Mesenchymal stem cell (in vitro differentiated cells and primary cell): ENCODE results near the gene FGF14.

Source experiments
- DNase-seq: peaks from one replicate; pipeline ENCODE4 v3.0.0-alpha.2; 2013
- H2AFZ ChIP-seq: one replicate; pipeline ENCODE4 v1.6.1; 2013; ENCODE audit warnings: low read depth, mild to moderate bottlenecking, control low read depth, inconsistent platforms, low read length, moderate library complexity
- H2AK5ac ChIP-seq: 2 replicates; pipeline ENCODE4 v1.6.1; 2013; ENCODE audit warnings: low read length, moderate library complexity, mild to moderate bottlenecking, inconsistent platforms; ENCODE audit not compliant: severe bottlenecking
- H2BK120ac ChIP-seq: one replicate; pipeline ENCODE4 v1.6.1; 2013; ENCODE audit warnings: low read depth, mild to moderate bottlenecking, inconsistent platforms, low read length, moderate library complexity
- H2BK12ac ChIP-seq, 2 experiments: one replicate each; pipeline ENCODE4 v1.6.1; 2013; ENCODE audit warnings: inconsistent platforms in 2 of 2, low read length in 2 of 2, mild to moderate bottlenecking in 2 of 2, moderate library complexity in 2 of 2, control low read depth in 1 of 2
- H2BK15ac ChIP-seq: one replicate; pipeline ENCODE4 v1.6.1; 2013; ENCODE audit warnings: mild to moderate bottlenecking, low read depth, inconsistent platforms; ENCODE audit not compliant: poor library complexity, severe bottlenecking
- H2BK5ac ChIP-seq: 2 replicates; pipeline ENCODE4 v1.6.1; 2013; ENCODE audit warnings: low read depth, mild to moderate bottlenecking, low read length, control low read depth, inconsistent platforms; ENCODE audit not compliant: poor library complexity, severe bottlenecking
- H3K14ac ChIP-seq, 2 experiments: one replicate each; pipeline ENCODE4 v1.6.1; 2013; ENCODE audit warnings: inconsistent platforms in 2 of 2, low read length in 2 of 2, control low read depth in 1 of 2, mild to moderate bottlenecking in 1 of 2, moderate library complexity in 1 of 2
- H3K18ac ChIP-seq, 2 experiments: one replicate each; pipeline ENCODE4 v1.6.1; 2013; ENCODE audit warnings: inconsistent platforms in 2 of 2, low read length in 2 of 2, control low read depth in 1 of 2, low read depth in 1 of 2, mild to moderate bottlenecking in 1 of 2
- H3K23ac ChIP-seq, 2 experiments: one replicate each; pipeline ENCODE4 v1.6.1; 2013; ENCODE audit warnings: inconsistent platforms in 2 of 2, low read length in 2 of 2, mild to moderate bottlenecking in 2 of 2, moderate library complexity in 2 of 2, control low read depth in 1 of 2
- H3K27ac ChIP-seq: 2 replicates; pipeline ENCODE4 v1.5.1; 2013; ENCODE audit warnings: mild to moderate bottlenecking, moderate library complexity, low read length, control low read depth, inconsistent platforms; ENCODE audit not compliant: poor library complexity, severe bottlenecking
- H3K27me3 ChIP-seq, 2 experiments: 2 replicates each; pipeline versions ENCODE4 v1.6.1 to v1.7.0; 2013; ENCODE audit warnings: low read length in 2 of 2, mild to moderate bottlenecking in 2 of 2, moderate library complexity in 2 of 2, control low read depth in 1 of 2, inconsistent platforms in 1 of 2; ENCODE audit not compliant: control insufficient read depth in 1 of 2, insufficient read depth in 1 of 2
- H3K36me3 ChIP-seq, 2 experiments: 2 replicates each; pipeline versions ENCODE4 v1.6.1 to v1.7.0; 2013; ENCODE audit warnings: low read length in 2 of 2, control low read depth in 1 of 2, inconsistent platforms in 1 of 2, low read depth in 1 of 2, mild to moderate bottlenecking in 1 of 2; ENCODE audit not compliant: insufficient read depth in 2 of 2, control insufficient read depth in 1 of 2
- H3K4ac ChIP-seq, 2 experiments: one replicate each; pipeline ENCODE4 v1.6.1; 2013; ENCODE audit warnings: inconsistent platforms in 2 of 2, low read length in 2 of 2, mild to moderate bottlenecking in 2 of 2, moderate library complexity in 2 of 2, control low read depth in 1 of 2, low read depth in 1 of 2
- H3K4me1 ChIP-seq: 2 replicates; pipeline ENCODE4 v1.6.1; 2013; ENCODE audit warnings: low read depth, low read length, control low read depth; ENCODE audit not compliant: control insufficient read depth, insufficient read depth
- H3K4me2 ChIP-seq: 2 replicates; pipeline ENCODE4 v1.6.1; 2013; ENCODE audit warnings: low read length, mild to moderate bottlenecking, inconsistent platforms; ENCODE audit not compliant: poor library complexity, severe bottlenecking
- H3K4me3 ChIP-seq, 2 experiments: 2 replicates each; pipeline versions ENCODE4 v1.5.1 to v1.7.0; 2013; ENCODE audit warnings: low read length in 2 of 2, mild to moderate bottlenecking in 2 of 2, control low read depth in 1 of 2, low read depth in 1 of 2; ENCODE audit not compliant: insufficient read depth in 1 of 2
- H3K79me1 ChIP-seq: replicated peaks from 2 replicates; pipeline ENCODE4 v1.6.1; 2013; ENCODE audit warnings: mild to moderate bottlenecking, control low read depth, low read length, inconsistent platforms; ENCODE audit not compliant: poor library complexity, severe bottlenecking
- H3K9ac ChIP-seq: 2 replicates; pipeline ENCODE4 v1.7.0; 2013; ENCODE audit warnings: mild to moderate bottlenecking, low read length, moderate library complexity
- H3K9me3 ChIP-seq: 2 replicates; pipeline ENCODE4 v1.7.0; 2013; ENCODE audit warnings: mild to moderate bottlenecking, low read length; ENCODE audit not compliant: control insufficient read depth
- H4K8ac ChIP-seq: one replicate; pipeline ENCODE4 v1.6.1; 2013; ENCODE audit warnings: inconsistent platforms, mild to moderate bottlenecking, low read length, moderate library complexity
- H4K91ac ChIP-seq: one replicate; pipeline ENCODE4 v1.6.1; 2013; ENCODE audit warnings: mild to moderate bottlenecking, low read length, inconsistent platforms
- WGBS: methylation state at CpG from one replicate; pipeline ENCODE4 v1.1.7; 2013; ENCODE audit warnings: mixed read lengths; 5-methylcytosine and 5-hydroxymethylcytosine counted together

The FGF14 gene

DNA sequence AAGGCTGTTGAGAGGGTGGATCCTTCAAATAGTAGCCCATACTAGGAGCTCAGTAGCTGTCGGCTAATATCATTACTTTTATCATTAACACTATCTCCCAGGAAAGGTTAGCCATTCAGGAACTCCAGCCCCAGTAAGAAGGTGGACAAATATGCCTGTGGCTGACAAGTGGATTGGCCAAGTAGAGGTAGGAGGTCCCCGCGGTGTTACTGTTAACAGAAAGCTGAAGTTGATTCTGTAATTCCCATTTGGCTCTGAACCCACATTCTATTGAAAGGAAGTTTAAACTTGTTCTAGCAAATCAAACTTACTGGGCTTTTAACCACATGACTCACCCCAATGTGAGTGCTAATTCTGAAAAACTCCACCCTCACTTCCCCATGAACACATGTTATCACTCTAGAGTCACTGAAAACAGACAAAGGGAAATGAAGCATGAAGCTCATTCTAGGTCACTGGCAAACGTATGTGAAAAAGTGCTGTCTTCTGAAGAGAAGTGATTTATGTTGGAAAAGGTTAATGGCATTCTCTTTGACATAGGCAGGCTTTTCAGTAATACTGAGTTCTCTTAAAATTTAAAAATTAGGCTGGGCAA, 273.5 kb downstream of the FGF14 start:
- Histone ChIP-seq H2AK5ac (no peak overlapping the region), H3K4ac (no peak overlapping the region), H3K36me3 (no peaks in the 10 kb centered on the region), H3K18ac (no peak overlapping the region), H4K91ac (no peak overlapping the region), H3K27ac (no peak overlapping the region), H4K8ac (no peak overlapping the region), H2BK120ac (no peak overlapping the region), H3K4me3 (no peak overlapping the region), H3K14ac (no peak overlapping the region), H2BK15ac (no peak overlapping the region), H3K4me1 (no peaks in the 10 kb centered on the region), H3K79me1 (no peaks in the 10 kb centered on the region), H3K23ac (no peak overlapping the region), H2BK12ac (no peak overlapping the region), H3K9ac (no peak overlapping the region), H3K4me2 (no peak overlapping the region), H2AFZ (no peak overlapping the region), H2BK5ac (no peak overlapping the region), H3K27me3 (no peaks in the 10 kb centered on the region), H3K9me3 (no peaks in the 10 kb centered on the region)
- WGBS: 15% methylated on average over 1 of the region's 4 CpGs
- peak; percentile 44 for DNase-seq

DNA sequence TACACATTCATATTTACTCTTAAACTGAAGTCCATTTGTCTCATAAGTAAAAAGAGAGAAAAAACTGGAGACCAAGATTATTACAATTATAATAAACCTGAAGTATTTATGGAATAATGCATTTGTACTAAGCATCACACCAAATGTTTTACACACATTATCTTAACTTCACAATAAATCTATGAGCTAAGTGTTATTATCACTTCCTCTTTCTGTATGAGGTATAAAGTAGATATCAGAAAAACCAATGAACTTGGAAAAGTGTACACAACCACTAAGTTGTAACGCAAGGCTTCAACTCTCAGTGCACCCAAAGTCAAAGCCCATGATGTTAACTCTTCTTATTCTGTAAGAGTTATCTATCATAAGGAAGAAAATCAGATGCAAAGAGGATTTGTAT, 274.7 kb downstream of the FGF14 start:
- no peak overlapping the region for H3K23ac ChIP-seq
- H3K4me2 ChIP-seq: no peak overlapping the region
- no CpG with 5 or more reads among the region's 1 CpG for WGBS
- H4K8ac ChIP-seq: no peak overlapping the region
- no peaks in the 10 kb centered on the region for H3K79me1 ChIP-seq
- H3K4me1 ChIP-seq: no peaks in the 10 kb centered on the region
- no peaks in the 10 kb centered on the region for H3K27me3 ChIP-seq
- no peak overlapping the region for H2AFZ ChIP-seq
- no peak overlapping the region for H2AK5ac ChIP-seq
- H3K4me3 ChIP-seq: no peak overlapping the region
- DNase-seq: no peak
- no peak overlapping the region for H3K27ac ChIP-seq
- H3K18ac ChIP-seq: no peak overlapping the region
- no peak overlapping the region for H3K9ac ChIP-seq
- no peak overlapping the region for H2BK12ac ChIP-seq
- H2BK120ac ChIP-seq: no peak overlapping the region
- H3K14ac ChIP-seq: no peak overlapping the region
- no peak overlapping the region for H2BK5ac ChIP-seq
- H3K36me3 ChIP-seq: no peaks in the 10 kb centered on the region
- H3K9me3 ChIP-seq: no peaks in the 10 kb centered on the region
- no peak overlapping the region for H3K4ac ChIP-seq
- H4K91ac ChIP-seq: no peak overlapping the region
- H2BK15ac ChIP-seq: no peak overlapping the region

DNA sequence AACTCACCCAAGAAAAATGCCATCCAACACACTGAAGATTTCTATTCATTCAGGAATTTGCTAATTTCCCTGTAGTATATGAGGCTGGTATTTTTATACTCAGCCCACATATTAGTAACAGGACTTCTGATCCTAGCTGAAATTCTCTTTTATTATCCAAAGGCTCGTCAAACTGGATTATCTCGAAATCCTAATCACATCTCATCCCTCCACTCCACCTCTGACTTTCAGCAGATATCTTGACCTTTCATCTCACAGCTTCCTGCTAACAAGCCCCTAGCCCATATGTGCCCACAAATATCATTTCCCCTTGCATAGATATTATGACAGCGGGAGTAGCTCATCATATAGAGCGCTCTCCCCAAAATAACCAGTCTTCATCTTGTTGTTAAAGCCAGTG, 279.7 kb downstream of the FGF14 start:
- Histone ChIP-seq H3K36me3 (no peaks in the 10 kb centered on the region), H3K14ac (no peak overlapping the region), H2BK12ac (no peak overlapping the region), H3K4me2 (no peak overlapping the region), H2BK15ac (no peak overlapping the region), H2AFZ (no peak overlapping the region), H3K9me3 (no peaks in the 10 kb centered on the region), H3K4me1 (no peaks in the 10 kb centered on the region), H3K9ac (no peak overlapping the region), H2BK5ac (no peak overlapping the region), H3K4ac (no peak overlapping the region), H2AK5ac (no peak overlapping the region), H4K91ac (no peak overlapping the region), H3K27me3 (no peaks in the 10 kb centered on the region), H3K18ac (no peak overlapping the region), H3K23ac (no peak overlapping the region), H3K79me1 (no peaks in the 10 kb centered on the region), H4K8ac (no peak overlapping the region), H3K27ac (no peak overlapping the region), H2BK120ac (no peak overlapping the region), H3K4me3 (no peak overlapping the region)
- DNase-seq: no peak
- WGBS: 89% methylated on average over 4 of the region's 4 CpGs

DNA sequence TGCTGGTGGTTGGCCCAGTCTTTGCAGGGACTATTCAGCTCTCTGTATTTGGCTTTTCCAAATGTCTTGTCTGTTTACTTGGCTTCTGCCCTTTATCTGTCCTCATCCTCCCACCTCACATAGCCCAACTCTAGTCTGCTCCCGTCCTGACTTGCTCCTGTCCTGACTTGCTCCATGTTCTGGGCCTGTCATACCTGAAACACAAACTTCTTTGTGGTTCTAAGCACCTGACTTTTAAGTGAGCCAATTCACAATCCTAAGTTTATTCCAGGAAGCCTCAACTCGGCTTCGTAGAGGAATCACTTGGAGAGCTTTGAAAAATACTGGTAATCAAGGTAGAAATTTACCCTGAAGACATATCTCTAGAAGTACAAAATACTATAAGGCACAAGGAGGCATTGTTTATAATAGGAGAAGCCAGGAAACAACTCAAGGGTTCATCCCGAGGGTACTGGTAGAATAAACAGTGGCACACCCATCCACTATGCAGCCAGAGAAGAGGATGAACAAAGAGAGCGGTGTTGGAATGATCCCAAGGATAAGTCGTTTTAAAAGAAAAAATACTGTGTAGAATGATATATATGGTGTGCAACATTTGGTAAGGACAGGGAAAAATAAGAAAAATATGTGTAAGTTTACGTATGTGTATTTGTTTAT, 284.5 kb downstream of the FGF14 start:
- Histone ChIP-seq H3K18ac (no peak overlapping the region), H3K36me3 (no peaks in the 10 kb centered on the region), H3K27me3 (no peaks in the 10 kb centered on the region), H3K27ac (no peak overlapping the region), H2BK15ac (no peak overlapping the region), H3K4me2 (no peak overlapping the region), H4K8ac (no peak overlapping the region), H3K79me1 (no peaks in the 10 kb centered on the region), H4K91ac (no peak overlapping the region), H2BK12ac (no peak overlapping the region), H3K9ac (no peak overlapping the region), H2BK120ac (no peak overlapping the region), H3K4ac (no peak overlapping the region), H3K4me1 (no peaks in the 10 kb centered on the region), H3K23ac (no peak overlapping the region), H2BK5ac (no peak overlapping the region), H3K4me3 (no peak overlapping the region), H2AFZ (no peak overlapping the region), H3K9me3 (no peaks in the 10 kb centered on the region), H2AK5ac (no peak overlapping the region), H3K14ac (no peak overlapping the region)
- no peak for DNase-seq
- 50% methylated on average over 5 of the region's 7 CpGs for WGBS
